Neural progenitor cell (in vitro differentiated cells): ENCODE measurements around the gene LRR1. TPM values are rescaled to one million over a fixed set of nuclear protein-coding genes. Genes with fewer than 3 reads are reported as not detected.

ENCODE experiments used
- DNase-seq: peaks from one replicate; pipeline ENCODE4 v3.0.0-alpha.2; 2016; ENCODE audit warnings: low spot score
- H2AFZ ChIP-seq: fragments of 200-600 bp; sonication (generic); replicated peaks from 2 replicates; pipeline ENCODE4 v1.6.1; 2016; ENCODE audit warnings: antibody characterized with exemption
- H3F3A ChIP-seq: fragments of 200-600 bp; sonication (generic); 2 replicates; pipeline ENCODE4 v1.6.1; 2016; ENCODE audit warnings: antibody characterized with exemption, low read depth
- H3K27ac ChIP-seq: fragments of 200-600 bp; sonication (generic); 2 replicates; pipeline ENCODE4 v1.5.1; 2016; ENCODE audit warnings: mild to moderate bottlenecking
- H3K27me3 ChIP-seq: fragments of 200-600 bp; sonication (generic); 2 replicates; pipeline ENCODE4 v1.6.1; 2016; ENCODE audit warnings: mild to moderate bottlenecking, moderate library complexity
- H3K36me3 ChIP-seq: fragments of 200-600 bp; sonication (generic); 2 replicates; pipeline ENCODE4 v1.5.1; 2016
- H3K4me1 ChIP-seq: fragments of 200-600 bp; sonication (generic); 2 replicates; pipeline ENCODE4 v1.6.1; 2016; ENCODE audit warnings: mixed run types
- H3K4me2 ChIP-seq: fragments of 200-600 bp; sonication (generic); 2 replicates; pipeline ENCODE4 v1.6.1; 2016
- H3K4me3 ChIP-seq: fragments of 200-600 bp; sonication (generic); 2 replicates; pipeline ENCODE4 v1.5.1; 2016
- H3K79me2 ChIP-seq: fragments of 200-600 bp; sonication (generic); 2 replicates; pipeline ENCODE4 v1.6.1; 2016; ENCODE audit warnings: low read depth
- H3K9ac ChIP-seq: fragments of 200-600 bp; sonication (generic); 2 replicates; pipeline ENCODE4 v1.6.1; 2016
- H3K9me3 ChIP-seq: fragments of 200-600 bp; sonication (generic); 2 replicates; pipeline ENCODE4 v1.5.1; 2016; ENCODE audit warnings: low read depth
- H4K20me1 ChIP-seq: fragments of 200-600 bp; sonication (generic); 2 replicates; pipeline ENCODE4 v1.6.1; 2016; ENCODE audit warnings: low read depth
- H3K27ac Mint-ChIP-seq: 3 replicates; pipeline ENCODE4 v1.8.0; 2021; ENCODE audit warnings: mixed read lengths
- H3K27me3 Mint-ChIP-seq: 2 replicates; pipeline ENCODE4 v1.8.0; 2022; ENCODE audit warnings: low read depth, mild to moderate bottlenecking, inconsistent platforms, moderate library complexity, mixed read lengths; ENCODE audit not compliant: insufficient read depth
- H3K36me3 Mint-ChIP-seq: 3 replicates; pipeline ENCODE4 v1.8.0; 2021; ENCODE audit warnings: mixed read lengths
- H3K4me1 Mint-ChIP-seq: 3 replicates; pipeline ENCODE4 v1.8.0; 2021; ENCODE audit warnings: mixed read lengths
- H3K4me3 Mint-ChIP-seq: 3 replicates; pipeline ENCODE4 v1.8.0; 2021; ENCODE audit warnings: mild to moderate bottlenecking, moderate library complexity, mixed read lengths
- H3K9me3 Mint-ChIP-seq: 3 replicates; pipeline ENCODE4 v1.8.0; 2020; ENCODE audit warnings: mixed read lengths
- EZH2 ChIP-seq: fragments of 200-600 bp; sonication (generic); IDR thresholded peaks from 2 replicates; pipeline ENCODE4 v1.6.1; 2017; ENCODE audit warnings: antibody characterized with exemption, mild to moderate bottlenecking, moderate library complexity
- EZH2phosphoT487 ChIP-seq: fragments of 200-600 bp; sonication (generic); IDR thresholded peaks from 2 replicates; pipeline ENCODE4 v1.6.1; 2017; ENCODE audit warnings: antibody characterized with exemption
- total RNA-seq: library from RNA; depleted of rRNA; stranded (reverse); fragments of >200 nt; gene quantifications from 2 replicates; pipeline ENCODE4 v1.2.3, GENCODE V29; 2015; ENCODE audit warnings: low replicate concordance
- TF ChIP-seq, protein P1 (sequence below): fragments of 200-600 bp; sonication (generic); IDR thresholded peaks from 2 replicates; pipeline ENCODE4 v1.5.1; 2017; ENCODE audit warnings: antibody characterized with exemption, mild to moderate bottlenecking

The LRR1 gene
- total RNA-seq, 1 donor from 2014 or later = 35.2 TPM

DNA sequence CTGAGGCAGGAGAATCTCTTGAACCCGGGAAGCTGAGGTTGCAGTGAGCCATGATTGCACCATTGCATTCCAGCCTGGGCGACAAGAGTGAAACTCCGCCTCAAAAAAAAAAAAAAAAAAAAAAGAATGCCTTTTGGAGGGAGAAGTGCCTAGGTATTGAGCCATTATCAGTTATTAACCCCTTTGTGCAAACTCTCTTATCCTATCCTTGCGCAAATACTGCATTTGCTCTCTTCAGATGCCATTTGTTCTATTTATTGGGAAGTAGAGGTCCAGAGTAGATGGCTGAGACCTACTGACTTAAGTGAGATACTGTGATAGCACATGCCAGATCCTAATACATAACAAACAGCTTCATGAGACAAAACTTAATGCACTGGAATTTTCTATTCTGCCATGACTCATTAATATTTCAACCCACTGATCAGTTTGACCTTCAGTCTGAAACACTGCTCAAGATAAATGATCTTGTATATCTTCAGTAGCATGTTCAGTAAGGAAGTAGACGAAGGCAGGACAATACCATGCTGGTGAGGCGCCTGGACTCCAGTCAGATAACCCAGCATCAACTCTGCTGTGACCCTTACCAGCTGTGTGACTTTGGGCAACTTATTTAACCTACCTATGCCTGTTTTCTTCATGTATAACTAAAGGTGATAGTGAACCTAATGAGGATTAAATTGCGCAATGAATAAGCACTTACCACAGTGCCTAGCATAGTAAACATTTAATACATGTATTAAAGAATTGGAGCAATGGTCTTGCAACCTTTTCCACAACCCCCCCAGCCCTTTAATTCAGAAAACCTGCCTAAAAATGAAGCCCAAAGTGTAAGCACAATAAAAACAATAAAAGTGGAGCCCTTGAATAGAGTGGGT lies 42.0 kb downstream of the LRR1 start:
- Histone ChIP-seq H3K4me2 (no peak overlapping the region), H3K79me2 (peaks cover 55% of the 10 kb centered on the region), H4K20me1 (peaks cover 22% of the 10 kb centered on the region), H3K9me3 (no peaks in the 10 kb centered on the region), H3K27me3 (no peaks in the 10 kb centered on the region), H3K27ac (peak overlapping the region; percentile 56), H3K4me1 (no peaks in the 10 kb centered on the region), H3F3A (peaks cover 15% of the 10 kb centered on the region), H3K36me3 (no peaks in the 10 kb centered on the region), H2AFZ (no peak overlapping the region), H3K9ac (no peak overlapping the region), H3K4me3 (no peak overlapping the region)
- Mint-ChIP-seq H3K4me1 (peaks cover 10% of the 10 kb centered on the region), H3K27ac (no peak overlapping the region), H3K4me3 (no peak overlapping the region), H3K36me3 (peaks cover 27% of the 10 kb centered on the region), H3K27me3 (peaks cover 2% of the 10 kb centered on the region), H3K9me3 (no peaks in the 10 kb centered on the region)
- DNase-seq = no peak
- TF ChIP-seq, protein P1, sequence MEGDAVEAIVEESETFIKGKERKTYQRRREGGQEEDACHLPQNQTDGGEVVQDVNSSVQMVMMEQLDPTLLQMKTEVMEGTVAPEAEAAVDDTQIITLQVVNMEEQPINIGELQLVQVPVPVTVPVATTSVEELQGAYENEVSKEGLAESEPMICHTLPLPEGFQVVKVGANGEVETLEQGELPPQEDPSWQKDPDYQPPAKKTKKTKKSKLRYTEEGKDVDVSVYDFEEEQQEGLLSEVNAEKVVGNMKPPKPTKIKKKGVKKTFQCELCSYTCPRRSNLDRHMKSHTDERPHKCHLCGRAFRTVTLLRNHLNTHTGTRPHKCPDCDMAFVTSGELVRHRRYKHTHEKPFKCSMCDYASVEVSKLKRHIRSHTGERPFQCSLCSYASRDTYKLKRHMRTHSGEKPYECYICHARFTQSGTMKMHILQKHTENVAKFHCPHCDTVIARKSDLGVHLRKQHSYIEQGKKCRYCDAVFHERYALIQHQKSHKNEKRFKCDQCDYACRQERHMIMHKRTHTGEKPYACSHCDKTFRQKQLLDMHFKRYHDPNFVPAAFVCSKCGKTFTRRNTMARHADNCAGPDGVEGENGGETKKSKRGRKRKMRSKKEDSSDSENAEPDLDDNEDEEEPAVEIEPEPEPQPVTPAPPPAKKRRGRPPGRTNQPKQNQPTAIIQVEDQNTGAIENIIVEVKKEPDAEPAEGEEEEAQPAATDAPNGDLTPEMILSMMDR = no peak
- TF ChIP-seq EZH2 (no peak), EZH2phosphoT487 (no peak)

DNA sequence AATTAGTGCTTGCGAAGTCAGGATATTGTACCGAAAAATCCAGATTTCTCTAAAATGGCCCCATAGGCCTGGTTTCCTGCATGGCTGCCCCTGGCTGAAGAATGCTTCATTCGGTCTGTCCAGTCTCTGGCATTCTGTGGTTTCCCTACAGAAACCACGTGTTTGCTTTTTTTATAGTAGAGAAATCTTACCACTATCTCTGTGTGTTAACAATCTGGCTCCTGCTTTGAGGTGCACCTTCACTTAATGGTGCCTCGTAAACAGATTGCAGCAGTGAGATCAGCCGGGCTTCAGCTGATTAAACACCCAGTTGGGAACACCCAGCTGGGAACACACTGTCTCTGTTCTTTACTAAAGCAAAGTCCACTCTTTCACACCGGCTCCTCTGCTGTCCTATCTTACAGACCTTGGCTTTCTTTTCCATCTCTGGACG lies 43.0 kb downstream of the LRR1 start:
- Histone ChIP-seq H3K4me2 (no peak overlapping the region), H4K20me1 (peaks cover 14% of the 10 kb centered on the region), H3K27ac (peak overlapping the region; percentile 56), H3F3A (peaks cover 16% of the 10 kb centered on the region), H2AFZ (no peak overlapping the region), H3K9me3 (no peaks in the 10 kb centered on the region), H3K36me3 (no peaks in the 10 kb centered on the region), H3K9ac (peak overlapping the region; percentile 6), H3K27me3 (no peaks in the 10 kb centered on the region), H3K4me1 (no peaks in the 10 kb centered on the region), H3K4me3 (no peak overlapping the region), H3K79me2 (peaks cover 45% of the 10 kb centered on the region)
- no peak overlapping the region for H3K27ac Mint-ChIP-seq
- H3K4me1 Mint-ChIP-seq = peaks cover 6% of the 10 kb centered on the region
- H3K36me3 Mint-ChIP-seq = peaks cover 25% of the 10 kb centered on the region
- no peak for TF ChIP-seq EZH2
- TF ChIP-seq, protein P1 = no peak
- no peak for DNase-seq
- no peak overlapping the region for H3K4me3 Mint-ChIP-seq
- H3K27me3 Mint-ChIP-seq = peaks cover 2% of the 10 kb centered on the region
- no peaks in the 10 kb centered on the region for H3K9me3 Mint-ChIP-seq

DNA sequence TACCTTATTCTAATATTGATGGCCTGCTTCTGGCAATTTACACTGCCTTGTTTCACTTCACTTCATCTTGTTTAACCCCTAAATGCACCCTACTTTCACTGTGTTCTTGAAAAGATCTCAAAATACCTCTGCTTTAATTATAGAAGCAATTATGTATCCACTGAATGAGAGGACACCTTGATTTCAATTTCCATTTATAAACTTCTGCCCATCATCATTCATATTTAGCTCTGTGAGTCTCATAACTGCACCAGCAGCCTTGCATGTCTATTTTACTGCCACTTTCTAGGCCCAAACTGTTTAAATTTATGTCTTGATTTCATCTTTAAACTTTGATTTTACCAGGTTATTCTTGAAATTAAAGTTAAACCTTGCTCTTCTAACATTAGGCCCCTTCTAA lies 43.4 kb downstream of the LRR1 start:
- Histone ChIP-seq H3K27ac (peak overlapping the region; percentile 56), H3K36me3 (no peaks in the 10 kb centered on the region), H3K9me3 (no peaks in the 10 kb centered on the region), H3K4me2 (no peak overlapping the region), H3K4me3 (no peak overlapping the region), H3K27me3 (no peaks in the 10 kb centered on the region), H3K79me2 (peaks cover 41% of the 10 kb centered on the region), H3K4me1 (no peaks in the 10 kb centered on the region), H4K20me1 (peaks cover 14% of the 10 kb centered on the region), H2AFZ (no peak overlapping the region), H3F3A (peaks cover 12% of the 10 kb centered on the region), H3K9ac (peak overlapping the region; percentile 6)
- Mint-ChIP-seq H3K9me3 (no peaks in the 10 kb centered on the region), H3K27ac (no peak overlapping the region), H3K36me3 (peaks cover 27% of the 10 kb centered on the region), H3K27me3 (peaks cover 3% of the 10 kb centered on the region), H3K4me3 (no peak overlapping the region), H3K4me1 (peaks cover 3% of the 10 kb centered on the region)
- TF ChIP-seq, protein P1 = no peak
- TF ChIP-seq EZH2 = no peak
- no peak for TF ChIP-seq EZH2phosphoT487
- DNase-seq = no peak
